ENCODE measurements around the gene STAMBP. TPM values are rescaled to one million over a fixed set of nuclear protein-coding genes. Genes with fewer than 3 reads are reported as not detected.

The STAMBP gene
- total and polyA plus RNA-seq, 9 of the 15 experiments (the other 6 are each of a cell fraction or from before 2014, with no cell fraction given) = 36.9 to 75.2 (median 48.8) TPM

DNA sequence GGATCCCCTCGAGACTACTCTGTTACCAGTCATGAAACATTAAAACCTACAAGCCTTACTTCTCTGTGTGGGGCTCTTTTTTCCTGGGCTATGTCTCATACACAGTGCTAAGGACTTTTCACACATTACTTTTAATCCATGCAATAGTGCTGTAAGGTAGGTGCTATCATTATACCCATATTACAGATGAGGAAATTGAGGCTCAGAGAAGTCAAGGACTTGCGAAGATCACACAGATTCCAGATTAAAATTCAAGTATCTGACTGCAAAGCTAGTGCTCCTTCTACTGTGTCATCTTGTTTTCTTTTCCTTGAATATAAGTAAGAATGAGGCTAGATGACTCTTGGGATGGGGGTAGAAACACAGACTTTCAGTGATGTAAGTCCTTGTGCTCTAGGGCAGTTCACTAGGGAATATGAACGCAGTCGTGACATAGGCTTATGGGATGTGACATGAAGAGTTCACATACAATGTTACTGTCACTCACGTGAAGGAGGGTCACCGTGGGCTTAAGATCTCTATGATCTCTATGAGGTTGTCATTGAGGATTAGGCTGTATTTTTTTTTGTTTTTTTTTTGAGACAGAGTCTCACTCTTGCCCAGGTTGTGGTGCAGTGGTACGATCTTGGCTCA lies 91.0 kb downstream of the STAMBP start (continued):
- no peak for TF ChIP-seq BRCA1 (IDR thresholded peaks at IDR 0.05)
- no peak for TF ChIP-seq BRCA1 (CRISPR knock-in tag; IDR thresholded peaks at IDR 0.05)
- TF ChIP-seq ZNF133 (CRISPR knock-in tag; IDR thresholded peaks at IDR 0.05) = no peak
- no peak for TF ChIP-seq RFX5 (IDR thresholded peaks at IDR 0.05; ENCODE audit: low read depth, low read length)
- TF ChIP-seq RERE (CRISPR knock-in tag; IDR thresholded peaks at IDR 0.05; ENCODE audit: borderline replicate concordance) = no peak
- no peak for TF ChIP-seq SRSF9 (IDR thresholded peaks at IDR 0.05; ENCODE audit: borderline replicate concordance, low read depth, low read length)
- no peak for TF ChIP-seq ZNF239 (CRISPR knock-in tag; IDR thresholded peaks at IDR 0.05)
- no peak for TF ChIP-seq ZNF668 (CRISPR knock-in tag; IDR thresholded peaks at IDR 0.05)
- no peak for TF ChIP-seq ZNF12 (CRISPR knock-in tag; IDR thresholded peaks at IDR 0.05)
- TF ChIP-seq, protein P1, sequence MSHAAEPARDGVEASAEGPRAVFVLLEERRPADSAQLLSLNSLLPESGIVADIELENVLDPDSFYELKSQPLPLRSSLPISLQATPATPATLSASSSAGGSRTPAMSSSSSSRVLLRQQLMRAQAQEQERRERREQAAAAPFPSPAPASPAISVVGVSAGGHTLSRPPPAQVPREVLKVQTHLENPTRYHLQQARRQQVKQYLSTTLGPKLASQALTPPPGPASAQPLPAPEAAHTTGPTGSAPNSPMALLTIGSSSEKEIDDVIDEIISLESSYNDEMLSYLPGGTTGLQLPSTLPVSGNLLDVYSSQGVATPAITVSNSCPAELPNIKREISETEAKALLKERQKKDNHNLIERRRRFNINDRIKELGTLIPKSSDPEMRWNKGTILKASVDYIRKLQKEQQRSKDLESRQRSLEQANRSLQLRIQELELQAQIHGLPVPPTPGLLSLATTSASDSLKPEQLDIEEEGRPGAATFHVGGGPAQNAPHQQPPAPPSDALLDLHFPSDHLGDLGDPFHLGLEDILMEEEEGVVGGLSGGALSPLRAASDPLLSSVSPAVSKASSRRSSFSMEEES (CRISPR knock-in tag; IDR thresholded peaks at IDR 0.05) = no peak
